IMR-90 (cell line): Measurements from ENCODE around the gene SERPINB1. TPM values are rescaled to one million over a fixed set of nuclear protein-coding genes. Genes with fewer than 3 reads are reported as not detected.

Experiments used
- ATAC-seq: fragments of 200-7000 bp; cut with Tn5 transposase; 2 replicates; pipeline ENCODE4 v1.9.1; 2020; ENCODE audit warnings: low read depth, mild to moderate bottlenecking, moderate library complexity
- BruUV-seq: library from RNA; stranded (reverse); fragments of 400-500 nt; replicated peaks from 2 replicates; lab custom pipeline; 2021; lab: Mats Ljungman, UMichigan
- CTCF ChIA-PET: fragments of 300-600 bp; formaldehyde crosslinking; extraction: SDS; loops from one replicate; lab custom pipeline; 2021; ENCODE audit warnings: antibody characterized with exemption; lab: Yijun Ruan, JAX
- POLR2A ChIA-PET: fragments of 300-600 bp; sonication (Branson Sonifier 250); formaldehyde crosslinking; loops from one replicate; lab custom pipeline; 2022; ENCODE audit warnings: antibody characterized with exemption; ENCODE audit not compliant: unreplicated experiment; lab: Charles Lee
- DNase-seq: peaks from one replicate; pipeline ENCODE4 v3.0.0; 2013
- H2AFZ ChIP-seq: replicated peaks from 2 replicates; pipeline ENCODE3; 2013; ENCODE audit warnings: low read length, mild to moderate bottlenecking; ENCODE audit not compliant: poor library complexity
- H2AK5ac ChIP-seq: 2 replicates; pipeline ENCODE4 v1.6.1; 2013; ENCODE audit warnings: low read depth, low read length, inconsistent platforms
- H2AK9ac ChIP-seq: replicated peaks from 2 replicates; pipeline ENCODE3; 2013; ENCODE audit warnings: mild to moderate bottlenecking, low read depth, low read length, moderate library complexity; ENCODE audit not compliant: poor library complexity
- H2BK120ac ChIP-seq: 2 replicates; pipeline ENCODE4 v1.6.1; 2013; ENCODE audit warnings: low read depth, low read length, inconsistent platforms
- H2BK15ac ChIP-seq: 3 replicates; pipeline ENCODE4 v1.6.1; 2013; ENCODE audit warnings: low read depth, low read length, inconsistent platforms
- H2BK20ac ChIP-seq: 2 replicates; pipeline ENCODE4 v1.6.1; 2013; ENCODE audit warnings: low read depth, mild to moderate bottlenecking, inconsistent platforms, low read length, moderate library complexity
- H2BK5ac ChIP-seq: 2 replicates; pipeline ENCODE4 v1.6.1; 2013; ENCODE audit warnings: mild to moderate bottlenecking, low read depth, low read length, inconsistent platforms; ENCODE audit not compliant: poor library complexity, severe bottlenecking
- H3K14ac ChIP-seq: replicated peaks from 2 replicates; pipeline ENCODE4 v1.6.1; 2013; ENCODE audit warnings: low read depth, low read length, inconsistent platforms
- H3K18ac ChIP-seq: 2 replicates; pipeline ENCODE4 v1.6.1; 2013; ENCODE audit warnings: low read depth, low read length, control low read depth
- H3K23ac ChIP-seq: 2 replicates; pipeline ENCODE4 v1.6.1; 2013; ENCODE audit warnings: low read depth, low read length, inconsistent platforms
- H3K27ac ChIP-seq: 2 replicates; pipeline ENCODE4 v1.5.1; 2013; ENCODE audit warnings: mild to moderate bottlenecking, control low read depth, low read length; ENCODE audit not compliant: insufficient read depth
- H3K27me3 ChIP-seq: 2 replicates; pipeline ENCODE4 v1.6.1; 2013; ENCODE audit warnings: low read length; ENCODE audit not compliant: control insufficient read depth, insufficient read depth
- H3K36me3 ChIP-seq: 2 replicates; pipeline ENCODE4 v1.6.1; 2013; ENCODE audit warnings: low read length, mixed read lengths; ENCODE audit not compliant: control insufficient read depth, insufficient read depth
- H3K4ac ChIP-seq: 2 replicates; pipeline ENCODE4 v1.6.1; 2013; ENCODE audit warnings: low read depth, low read length, inconsistent platforms
- H3K4me1 ChIP-seq: 2 replicates; pipeline ENCODE4 v1.6.1; 2013; ENCODE audit warnings: low read length, mixed read lengths; ENCODE audit not compliant: control insufficient read depth, insufficient read depth
- H3K4me2 ChIP-seq: 2 replicates; pipeline ENCODE4 v1.6.1; 2013; ENCODE audit warnings: low read depth, mild to moderate bottlenecking, control low read depth, low read length, moderate library complexity
- H3K4me3 ChIP-seq: 2 replicates; pipeline ENCODE4 v1.5.1; 2013; ENCODE audit warnings: low read depth, mild to moderate bottlenecking, control low read depth, low read length, moderate library complexity; ENCODE audit not compliant: insufficient read depth
- H3K56ac ChIP-seq: 2 replicates; pipeline ENCODE4 v1.6.1; 2013; ENCODE audit warnings: low read length, inconsistent platforms; ENCODE audit not compliant: insufficient read depth; ENCODE audit errors: extremely low read depth
- H3K79me1 ChIP-seq, 2 experiments: 2 replicates each; pipeline ENCODE4 v1.6.1; 2013; ENCODE audit warnings: low read length in 2 of 2, inconsistent platforms in 1 of 2, low read depth in 1 of 2
- H3K9ac ChIP-seq: 2 replicates; pipeline ENCODE4 v1.6.1; 2013; ENCODE audit warnings: low read depth, low read length, control low read depth
- H3K9me1 ChIP-seq: 2 replicates; pipeline ENCODE4 v1.6.1; 2013; ENCODE audit warnings: low read length, inconsistent platforms; ENCODE audit not compliant: insufficient read depth
- H3K9me3 ChIP-seq: 2 replicates; pipeline ENCODE4 v1.6.1; 2013; ENCODE audit warnings: low read length; ENCODE audit not compliant: control insufficient read depth, insufficient read depth
- H4K20me1 ChIP-seq: 2 replicates; pipeline ENCODE4 v1.6.1; 2013; ENCODE audit warnings: low read length, inconsistent platforms; ENCODE audit not compliant: insufficient read depth
- H4K5ac ChIP-seq: 2 replicates; pipeline ENCODE4 v1.6.1; 2013; ENCODE audit warnings: mild to moderate bottlenecking, low read depth, low read length, control low read depth
- H4K8ac ChIP-seq, 2 experiments: 2 replicates each; pipeline ENCODE4 v1.6.1; 2013; ENCODE audit warnings: low read depth in 2 of 2, low read length in 2 of 2, control low read depth in 1 of 2, inconsistent platforms in 1 of 2
- H4K91ac ChIP-seq: 2 replicates; pipeline ENCODE4 v1.6.1; 2013; ENCODE audit warnings: low read depth, low read length, inconsistent platforms; ENCODE audit not compliant: insufficient read depth
- MXI1 ChIP-seq: IDR thresholded peaks from 2 replicates; pipeline ENCODE4 v1.6.1; 2012; ENCODE audit warnings: low read depth, mild to moderate bottlenecking, low read length, moderate library complexity, borderline replicate concordance
- WGBS, 2 experiments: methylation state at CpG; one replicate each; pipeline versions ENCODE4 v1.1.5 to v1.1.7; 2013; ENCODE audit warnings: missing lambda C conversion rate in 2 of 2; ENCODE audit not compliant: insufficient read length in 1 of 2; ENCODE audit errors: extremely low coverage in 2 of 2; 5-methylcytosine and 5-hydroxymethylcytosine counted together
- dilution Hi-C: fragments of 300-500 bp; cut with HindIII; formaldehyde crosslinking; loops from one replicate; pipeline ENCODE4 v1.14.3; 2018; ENCODE audit warnings: low sequenced_read_pairs; ENCODE audit not compliant: unreplicated experiment
- in situ Hi-C: fragments of 300-500 bp; cut with MboI; formaldehyde crosslinking; loops from 3 replicates; pipeline ENCODE4 v1.14.3; 2019; ENCODE audit warnings: low sequenced_read_pairs, inconsistent platforms, mixed read lengths
- intact Hi-C: fragments of 100-400 bp; cut with micrococcal nuclease; formaldehyde crosslinking; loops from 2 replicates; pipeline ENCODE4 v1.10.0; 2022
- polyA plus RNA-seq, 3 experiments: library from polyadenylated mRNA; depleted of rRNA; stranded (reverse); fragments of >200 nt; gene quantifications; 2 replicates each; pipeline ENCODE4 v1.2.3, GENCODE V29; 2012; ENCODE audit warnings: low replicate concordance in 1 of 3
- total RNA-seq: library from RNA; depleted of rRNA; stranded (reverse); fragments of >200 nt; gene quantifications from 2 replicates; pipeline ENCODE4 v1.2.3, GENCODE V29; 2012

The SERPINB1 gene
- total and polyA plus RNA-seq, 2 of the 4 experiments (the other 2 are of a cell fraction), result 6.1 to 9.1 TPM

- DNase-seq, result no peak
- H3K4me3 ChIP-seq, result no peak overlapping the region
Observed at GRCh38 chr6:2877960-2878359, 36.3 kb upstream of the SERPINB1 start.

More at GRCh38 chr6:2877960-2878359, 36.3 kb upstream of the SERPINB1 start:
- Histone ChIP-seq H3K27me3 (no peaks in the 10 kb centered on the region), H2BK120ac (no peak overlapping the region), H2AK9ac (no peak overlapping the region), H2AFZ (no peak overlapping the region), H3K27ac (no peak overlapping the region), H3K14ac (peak overlapping the region; percentile 40; the same call in 1 of the 2 replicates), H2AK5ac (no peak overlapping the region), H3K79me1 (no peaks in the 10 kb centered on the region), H4K5ac (no peak overlapping the region), H3K4ac (no peak overlapping the region), H2BK15ac (no peak overlapping the region), H3K4me1 (peaks cover 19% of the 10 kb centered on the region), H3K4me2 (no peak overlapping the region), H4K20me1 (no peaks in the 10 kb centered on the region), H2BK20ac (peak overlapping the region; percentile 59; the same call in 1 of the 2 replicates), H2BK5ac (no peak overlapping the region), H3K36me3 (no peaks in the 10 kb centered on the region), H4K91ac (no peak overlapping the region), H3K9me3 (no peaks in the 10 kb centered on the region), H3K9me1 (no peaks in the 10 kb centered on the region), H3K23ac (0 out of 2 replicates have a peak overlapping the region, but pooled peaks have one; percentile 35), H3K56ac (no peak overlapping the region), H3K18ac (no peak overlapping the region), H4K8ac (no peak overlapping the region), H3K9ac (no peak overlapping the region)
- intact Hi-C loops, result no loop called here
- in situ Hi-C loops, result no loop called here
- no CpG with 5 or more reads among the region's 2 CpGs for WGBS, 2 experiments
- TF ChIP-seq MXI1, result no peak
- no peak for ATAC-seq
- dilution Hi-C loops, result no loop called here
- no TSS peak for BruUV-seq
- POLR2A ChIA-PET, result no interaction called here
- CTCF ChIA-PET, result interaction anchor here (1.0 kb wide), 1 partner anchor 10 kb away, joined by 3 read pairs; no protein-coding TSS in a partner anchor
